NCI-H1930 (cell line): ENCODE data around the gene NR2F6.
A peak's percentile ranks its signal among the peaks of the same experiment; 100 is the strongest.

Experiments used
- DNase-seq, 2 experiments: peaks; one replicate each; lab custom pipeline; 2025; lab: John Stamatoyannopoulos, UW

The NR2F6 gene

DNA sequence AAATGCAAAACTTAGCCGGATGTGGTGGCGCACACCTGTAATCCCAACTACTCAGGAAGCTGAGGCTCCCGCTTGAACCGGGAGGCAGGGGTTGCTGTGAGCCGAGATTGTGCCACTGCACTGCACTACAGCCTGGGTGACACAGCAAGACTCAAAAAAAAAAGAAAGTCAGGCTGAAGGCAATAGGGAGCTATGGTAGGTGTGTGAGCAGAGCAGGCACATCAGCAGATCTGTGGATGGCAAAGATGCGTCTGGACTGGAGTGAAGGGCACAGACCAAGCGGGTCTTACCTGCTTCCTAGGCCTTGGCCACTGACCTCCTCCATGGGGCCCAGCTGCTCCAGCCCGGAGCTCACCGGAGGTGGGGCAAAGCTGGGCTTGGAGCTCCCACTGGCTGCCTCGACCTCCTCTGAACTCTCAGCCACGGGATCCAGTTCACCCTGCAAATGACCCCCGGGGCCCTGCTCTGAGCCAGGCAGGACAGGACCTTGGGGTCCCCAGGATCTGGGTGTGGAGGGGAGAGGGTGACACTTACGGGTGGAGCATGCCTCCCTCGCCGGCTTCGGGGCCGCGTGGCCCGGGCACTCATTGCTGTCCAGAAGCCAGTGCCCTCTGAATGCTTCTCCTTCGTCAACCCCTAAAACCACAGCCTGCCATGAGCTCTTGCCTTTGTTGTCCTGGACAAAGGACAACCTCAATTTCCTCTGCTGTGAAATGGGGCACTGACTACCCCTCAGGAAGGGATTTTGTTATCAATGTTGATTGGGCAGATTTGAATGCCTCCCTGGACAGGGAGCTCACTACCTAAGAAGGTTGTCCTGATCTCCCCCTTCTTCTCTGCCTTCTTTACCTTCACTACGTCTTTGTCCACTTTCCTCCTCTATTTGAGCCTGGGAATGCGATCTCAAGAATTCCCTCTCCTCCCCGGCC is 18.3 kb upstream of the NR2F6 start:
- no peak for DNase-seq

DNA sequence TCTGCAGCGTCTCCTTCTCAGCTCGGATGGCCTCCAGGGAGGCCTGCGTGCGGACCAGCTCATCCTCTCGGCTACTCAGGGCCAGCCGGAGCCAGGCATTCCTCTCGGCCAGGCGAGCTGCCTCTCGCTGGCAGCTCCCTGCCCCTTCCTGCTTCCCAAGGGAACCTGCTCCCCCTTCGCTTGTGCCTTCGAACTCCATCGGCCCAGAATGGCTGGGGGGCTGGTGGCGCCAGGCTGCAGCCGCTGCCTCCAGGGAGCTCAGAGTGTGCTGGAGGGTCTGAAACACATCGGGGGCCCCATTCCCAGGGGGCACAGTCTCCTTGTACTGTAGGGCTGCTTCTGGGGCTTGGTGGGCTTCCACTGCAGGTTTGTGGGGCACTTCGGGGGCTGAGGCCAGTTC is 16.8 kb upstream of the NR2F6 start:
- DNase-seq: no peak

DNA sequence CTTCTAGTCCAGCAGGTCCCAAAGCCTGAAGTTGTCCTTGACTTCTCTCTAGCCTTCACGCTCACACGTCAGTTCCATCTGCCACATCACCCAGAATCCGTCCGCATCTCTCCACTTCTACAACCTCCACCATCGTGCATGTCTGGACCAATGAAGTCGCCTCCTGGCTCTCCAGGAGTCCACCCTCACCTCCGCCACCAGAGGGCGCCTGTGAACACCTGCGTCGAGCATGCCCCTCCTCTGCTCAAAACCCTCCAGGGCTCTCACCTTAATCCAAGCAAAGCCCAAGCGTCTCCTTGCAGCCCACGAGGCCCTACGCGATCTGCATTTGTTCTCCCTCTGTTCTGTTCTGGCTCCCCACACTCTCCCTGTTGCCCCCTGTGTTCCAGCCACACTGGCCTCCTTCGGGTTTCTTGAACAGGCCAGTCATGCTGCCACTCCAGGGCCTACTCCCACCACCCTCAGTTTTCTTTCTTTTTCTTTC is 15.2 kb upstream of the NR2F6 start:
- DNase-seq: peak; percentile 36 to 66

DNA sequence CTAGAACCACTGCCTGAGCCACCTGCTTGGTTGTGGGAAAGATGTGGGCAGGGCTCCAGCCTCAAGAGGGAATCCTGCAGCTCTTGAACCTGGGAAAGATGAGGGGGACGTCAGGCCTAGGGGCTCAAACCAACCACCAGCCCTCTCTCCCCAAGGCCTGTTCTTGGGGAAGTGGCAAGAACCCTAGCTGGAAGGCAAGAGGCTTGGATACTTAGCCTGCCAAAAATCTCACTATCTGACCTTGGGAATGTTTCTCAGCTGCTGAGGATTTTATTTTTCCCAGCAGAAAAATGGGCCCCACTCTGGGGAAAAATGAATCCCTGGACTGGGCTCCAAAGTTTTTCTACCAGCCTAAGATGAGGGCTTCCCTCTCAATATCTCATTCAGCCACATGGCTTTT is 14.2 kb upstream of the NR2F6 start:
- DNase-seq: no peak

DNA sequence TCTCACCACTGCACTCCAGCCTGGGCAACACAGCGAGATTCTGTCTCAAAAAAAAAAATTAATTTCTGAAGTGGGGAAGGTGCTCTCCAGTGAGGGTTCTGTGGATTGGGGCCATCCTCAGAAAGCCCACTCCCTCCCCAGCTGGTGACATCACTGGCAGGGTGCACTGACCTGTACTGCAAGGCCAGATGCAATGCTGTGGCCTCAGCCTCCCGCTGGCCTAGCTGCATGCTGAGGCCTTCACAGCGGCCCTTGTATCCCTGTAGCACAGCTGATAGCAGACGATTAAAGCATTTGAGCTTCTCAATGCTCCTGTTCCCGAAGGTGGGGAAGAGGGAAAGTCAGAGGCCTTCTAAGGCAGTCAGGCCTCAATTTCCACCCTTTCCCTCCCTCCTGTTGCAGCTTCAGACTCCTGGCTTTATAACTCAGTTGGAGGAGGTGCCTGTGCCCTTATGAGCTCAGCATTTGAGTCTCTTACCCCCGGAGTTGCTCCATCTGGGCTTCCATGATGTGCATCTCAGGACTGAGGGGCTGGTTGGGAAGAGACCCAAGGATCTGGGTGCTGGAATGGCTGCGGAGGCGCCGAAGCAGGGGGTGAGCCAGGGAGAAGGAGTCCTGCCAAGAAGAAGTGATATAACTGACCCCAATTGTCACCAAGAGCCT is 13.5 kb upstream of the NR2F6 start:
- DNase-seq: no peak

DNA sequence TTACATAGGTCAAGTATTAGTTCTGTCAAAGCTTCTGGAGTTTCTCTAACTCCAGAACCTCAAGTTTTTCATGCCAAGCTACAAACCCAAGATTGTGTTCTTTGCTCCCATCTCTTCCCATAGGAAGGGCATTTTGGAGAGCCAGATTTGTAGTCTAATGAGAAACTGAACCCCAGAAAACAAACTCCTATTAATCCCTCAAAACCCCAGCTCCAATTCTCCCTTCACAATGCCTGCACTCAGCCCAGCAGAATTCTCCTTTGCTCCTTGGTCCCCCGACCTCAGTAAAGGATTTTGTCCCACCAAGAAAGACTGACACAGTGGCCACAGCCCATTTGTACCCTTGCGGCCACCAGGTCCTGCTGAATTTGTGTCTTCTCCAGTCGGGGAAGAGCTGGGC is 10.4 kb upstream of the NR2F6 start:
- DNase-seq: no peak

DNA sequence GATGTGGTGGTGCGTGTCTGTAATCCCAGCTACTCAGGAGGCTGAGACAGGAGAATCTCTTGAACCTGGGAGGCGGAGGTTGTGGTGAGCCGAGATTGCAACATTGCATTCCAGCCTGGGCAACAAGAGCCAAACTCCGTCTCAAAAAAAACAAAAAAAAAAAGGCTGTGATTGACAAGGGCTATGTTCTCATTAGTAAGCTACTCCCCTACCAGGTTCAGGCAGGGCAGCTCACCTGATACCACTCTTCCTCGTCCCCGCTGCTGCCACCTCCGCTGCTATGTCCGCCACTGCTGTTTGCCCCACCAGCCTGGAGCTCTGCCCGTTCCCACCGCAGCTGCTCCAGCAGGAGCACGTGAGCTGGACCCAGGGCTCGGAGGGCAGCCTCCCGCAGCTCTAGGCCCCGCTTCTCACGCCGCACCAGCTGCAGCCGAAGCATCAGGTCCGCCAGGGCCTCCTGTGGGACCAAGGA is 9.5 kb upstream of the NR2F6 start:
- no peak for DNase-seq

DNA sequence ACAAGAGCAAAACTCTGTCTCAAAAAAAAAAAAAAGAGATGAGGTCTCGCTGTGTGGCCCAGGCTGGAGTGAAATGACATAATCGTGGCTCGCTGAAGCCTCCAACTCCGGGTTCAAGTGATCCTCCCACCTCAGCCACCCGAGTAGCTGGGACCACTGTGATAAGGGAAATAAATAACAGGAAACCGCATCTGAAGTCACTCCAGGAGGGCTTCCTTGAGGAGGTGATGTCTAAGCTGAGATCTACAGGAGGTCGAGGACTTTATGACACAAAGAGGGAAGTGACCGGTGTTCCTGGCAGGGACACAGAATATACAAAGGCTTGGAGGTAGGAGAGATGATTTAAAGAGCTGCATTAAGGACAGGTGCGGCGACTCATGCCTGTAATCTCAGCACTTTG is 8.9 kb upstream of the NR2F6 start:
- no peak for DNase-seq

DNA sequence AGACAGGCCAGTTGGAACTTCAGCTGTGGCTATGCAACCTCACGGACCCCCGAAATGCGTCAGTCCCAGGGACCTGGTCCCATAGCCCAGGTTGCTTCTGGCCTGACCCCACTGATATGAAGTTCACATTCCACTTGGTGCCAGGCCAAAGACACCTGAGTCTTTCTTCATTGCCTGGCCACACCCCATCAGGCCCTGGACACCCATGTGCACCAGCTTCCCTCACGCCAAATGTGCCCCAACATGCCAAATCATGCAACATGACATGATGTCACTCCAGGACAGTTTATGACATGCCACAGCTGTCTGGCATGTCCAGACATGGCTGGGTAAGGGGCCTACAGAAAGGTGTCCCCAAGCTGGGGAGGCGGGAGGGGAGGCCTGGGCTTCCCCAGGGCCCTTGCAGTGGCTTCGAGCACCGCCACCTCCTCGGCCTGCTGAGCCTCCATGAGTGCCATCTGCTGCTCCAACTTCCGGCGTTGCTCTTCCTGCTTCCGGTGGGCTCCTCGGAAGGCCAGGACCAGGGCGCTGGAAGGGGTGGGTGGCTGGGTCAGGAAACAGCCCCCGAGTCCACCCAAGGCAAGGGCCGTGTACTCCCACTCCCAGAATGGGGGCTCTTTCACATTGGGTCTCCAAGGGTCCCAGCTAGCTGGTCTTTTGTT is 4.3 kb upstream of the NR2F6 start:
- no peak for DNase-seq

DNA sequence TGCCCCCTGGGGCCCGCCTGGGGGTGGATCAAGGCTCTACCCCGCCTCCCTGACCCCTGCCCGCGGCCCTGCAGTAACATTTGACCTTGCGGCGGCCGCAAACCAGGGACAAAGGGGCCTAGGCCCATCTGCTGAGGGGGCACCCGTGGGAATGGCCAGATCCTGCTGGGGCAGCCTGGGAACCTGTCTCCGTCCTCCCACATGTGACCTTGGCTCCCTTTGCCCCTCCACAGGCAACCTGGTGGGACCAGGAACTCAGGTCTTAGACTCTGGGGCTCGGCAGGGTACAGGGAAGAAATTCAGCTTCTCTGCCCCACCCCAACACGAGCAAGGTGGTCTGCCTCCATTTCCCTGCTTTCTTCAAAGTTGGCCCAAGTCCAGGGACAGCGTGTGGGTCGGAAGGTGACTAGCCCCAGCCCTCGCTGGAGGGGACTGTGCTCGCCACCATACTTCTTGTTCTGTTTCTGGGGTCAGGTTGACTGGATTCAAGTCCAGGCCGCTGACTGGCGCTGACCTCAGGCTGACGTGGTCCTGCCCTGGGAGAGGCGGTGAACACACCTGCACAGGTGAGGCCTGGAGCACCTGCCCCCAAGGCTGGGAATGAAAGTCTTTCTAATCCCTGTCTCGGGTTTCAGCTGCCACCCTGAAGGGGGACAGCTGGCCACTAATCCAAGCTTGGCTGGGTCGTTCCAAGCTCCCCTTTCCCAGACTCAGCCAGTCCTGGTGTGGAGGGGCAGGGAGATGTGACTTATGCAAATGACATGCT is 2.5 kb upstream of the NR2F6 start:
- no peak for DNase-seq

DNA sequence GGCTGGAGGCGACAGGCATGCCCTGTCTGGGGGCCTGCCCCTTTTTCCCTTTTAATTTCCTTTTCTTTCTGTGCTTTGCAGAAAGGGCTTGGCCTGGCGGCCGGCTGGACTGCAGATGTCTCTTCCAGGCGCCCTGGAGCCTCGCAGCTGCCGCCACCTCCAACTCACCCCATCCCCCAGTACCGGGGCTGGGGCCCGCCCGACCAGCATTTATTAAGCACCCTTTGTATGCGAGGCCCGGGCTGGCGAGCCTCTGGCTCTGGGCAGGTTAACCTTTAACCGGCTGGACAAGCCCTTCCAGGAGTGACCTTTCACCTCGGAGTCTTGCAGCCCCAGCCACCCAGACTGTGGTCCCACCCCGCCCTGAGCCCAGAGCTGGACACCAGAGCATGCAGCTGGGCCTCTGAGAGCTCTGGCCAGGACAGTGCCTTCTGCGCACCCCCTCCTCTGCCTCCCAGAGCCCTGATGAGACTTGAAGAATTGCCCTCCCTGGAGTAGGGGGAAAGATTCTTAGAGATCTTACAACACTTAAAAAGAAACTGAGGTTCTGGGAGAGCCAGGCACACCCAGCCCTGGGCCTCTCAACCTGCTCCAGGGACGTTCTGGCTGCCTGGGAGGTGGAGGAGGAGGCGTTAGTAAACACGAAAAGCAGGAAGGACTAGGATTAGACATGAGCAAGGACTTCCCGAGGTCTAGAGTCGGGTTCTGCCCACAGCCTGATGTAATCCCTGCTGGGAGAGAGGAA is 1.1 kb upstream of the NR2F6 start:
- DNase-seq: no peak

DNA sequence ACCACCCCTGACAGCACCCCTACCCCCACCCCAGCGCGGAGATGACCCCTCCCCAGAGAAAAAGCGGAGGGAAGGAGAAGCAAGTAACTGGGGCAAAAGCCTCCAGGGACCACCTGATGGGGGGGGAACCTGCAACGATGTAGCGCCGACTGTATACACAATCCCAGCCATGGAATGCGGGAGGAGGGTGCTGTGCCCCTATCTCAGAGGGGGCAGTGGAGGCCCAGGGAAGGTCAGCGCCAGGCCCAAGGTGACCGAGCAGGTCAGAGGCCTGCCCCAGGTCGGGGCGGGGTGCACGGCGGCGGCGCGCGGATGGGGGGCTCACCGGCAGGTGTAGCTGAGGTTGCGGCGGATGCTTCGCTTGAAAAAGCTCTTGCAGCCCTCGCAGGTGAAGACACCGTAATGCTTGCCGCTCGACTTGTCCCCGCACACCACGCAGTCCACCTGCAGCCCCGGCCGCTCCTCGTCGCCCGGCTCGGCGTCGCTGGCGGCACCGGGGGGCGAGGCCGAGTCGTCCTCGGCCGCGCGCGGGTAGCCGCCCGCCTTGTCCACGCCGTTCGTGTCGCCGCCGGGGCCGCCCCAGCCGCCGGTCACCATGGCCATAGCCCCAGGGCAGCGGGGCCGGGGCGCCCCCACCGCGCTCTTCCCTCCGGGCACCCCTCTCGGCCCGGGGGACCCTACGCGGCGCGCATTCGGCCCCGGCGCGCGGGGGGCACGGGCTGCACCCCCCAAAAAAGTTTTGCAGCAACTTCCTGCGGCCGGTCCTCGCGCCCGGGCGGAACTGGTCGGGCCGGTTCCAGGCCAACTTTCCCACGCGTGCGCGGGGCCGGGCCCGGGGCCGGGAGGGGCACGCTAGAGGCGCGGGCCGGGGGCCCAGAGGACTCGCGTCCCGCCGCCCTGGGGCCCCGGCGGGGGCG is 843 bp downstream of the NR2F6 start:
- no peak for DNase-seq

DNA sequence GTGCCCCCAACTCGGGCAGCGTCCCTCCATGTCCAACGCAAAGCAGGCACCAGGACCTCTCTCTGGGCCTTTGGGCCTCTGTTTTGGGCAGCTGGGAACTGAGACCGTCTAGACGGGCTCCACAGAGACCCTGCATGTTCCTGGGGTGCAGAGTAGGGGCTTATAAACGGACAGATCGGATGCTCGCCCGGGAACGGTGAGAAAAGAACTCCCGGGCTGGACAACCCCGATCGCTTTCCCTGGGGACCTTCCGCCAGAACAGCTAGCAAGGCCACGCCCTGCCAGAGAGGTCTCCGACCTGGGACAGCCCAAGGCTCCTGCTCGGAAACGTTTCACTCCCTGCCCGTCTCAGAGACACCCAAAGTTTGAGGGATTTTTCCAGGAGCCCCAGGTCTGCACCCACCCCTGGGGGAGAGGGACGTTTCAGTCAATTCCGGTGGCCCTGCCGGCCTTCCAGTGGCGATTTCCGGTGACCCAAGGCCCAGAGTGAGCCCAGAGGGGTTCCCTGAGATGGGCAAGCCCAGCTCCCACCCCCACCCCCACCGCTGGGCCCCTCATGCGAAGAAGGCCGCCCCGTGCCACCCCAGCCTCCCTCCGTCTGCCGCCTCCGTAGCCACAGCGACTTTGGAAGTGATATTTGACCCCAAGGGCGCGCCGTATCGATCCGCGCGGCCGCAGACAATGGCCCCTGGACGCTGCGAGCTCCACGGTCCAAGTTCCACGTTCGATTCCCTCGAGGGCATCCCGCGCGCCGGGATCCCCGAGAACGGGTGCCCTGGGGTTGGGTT is 1.7 kb downstream of the NR2F6 start:
- DNase-seq: no peak

DNA sequence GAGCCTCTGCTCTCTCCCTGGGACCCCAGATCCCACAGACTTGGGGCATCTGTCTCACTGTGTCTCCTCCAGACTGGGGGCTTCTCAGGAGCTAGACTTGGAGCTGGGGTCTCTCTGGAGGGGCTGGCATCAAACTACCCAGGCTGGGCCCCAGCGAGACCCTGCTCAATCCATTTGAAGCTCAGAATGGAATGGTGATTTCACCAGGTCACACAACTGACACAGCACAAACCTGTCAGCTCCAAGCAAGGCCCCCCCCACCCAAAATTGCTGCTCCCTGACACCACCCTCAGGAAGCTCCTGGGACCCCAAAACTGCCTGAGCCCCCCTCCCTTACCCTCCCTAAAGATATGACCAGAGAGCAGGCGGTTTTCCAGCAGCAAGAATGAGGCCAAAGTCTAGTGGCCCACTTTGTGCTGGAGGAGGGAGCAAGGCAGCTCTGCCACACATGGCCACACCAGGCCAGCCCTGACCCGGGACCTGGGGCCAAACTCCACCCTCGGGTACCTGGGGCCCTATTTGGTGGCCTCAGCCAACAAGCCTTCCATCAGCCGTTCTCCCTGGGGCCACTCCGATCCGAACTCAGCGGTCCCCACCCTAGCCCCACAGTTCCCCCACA is 2.4 kb downstream of the NR2F6 start:
- no peak for DNase-seq

DNA sequence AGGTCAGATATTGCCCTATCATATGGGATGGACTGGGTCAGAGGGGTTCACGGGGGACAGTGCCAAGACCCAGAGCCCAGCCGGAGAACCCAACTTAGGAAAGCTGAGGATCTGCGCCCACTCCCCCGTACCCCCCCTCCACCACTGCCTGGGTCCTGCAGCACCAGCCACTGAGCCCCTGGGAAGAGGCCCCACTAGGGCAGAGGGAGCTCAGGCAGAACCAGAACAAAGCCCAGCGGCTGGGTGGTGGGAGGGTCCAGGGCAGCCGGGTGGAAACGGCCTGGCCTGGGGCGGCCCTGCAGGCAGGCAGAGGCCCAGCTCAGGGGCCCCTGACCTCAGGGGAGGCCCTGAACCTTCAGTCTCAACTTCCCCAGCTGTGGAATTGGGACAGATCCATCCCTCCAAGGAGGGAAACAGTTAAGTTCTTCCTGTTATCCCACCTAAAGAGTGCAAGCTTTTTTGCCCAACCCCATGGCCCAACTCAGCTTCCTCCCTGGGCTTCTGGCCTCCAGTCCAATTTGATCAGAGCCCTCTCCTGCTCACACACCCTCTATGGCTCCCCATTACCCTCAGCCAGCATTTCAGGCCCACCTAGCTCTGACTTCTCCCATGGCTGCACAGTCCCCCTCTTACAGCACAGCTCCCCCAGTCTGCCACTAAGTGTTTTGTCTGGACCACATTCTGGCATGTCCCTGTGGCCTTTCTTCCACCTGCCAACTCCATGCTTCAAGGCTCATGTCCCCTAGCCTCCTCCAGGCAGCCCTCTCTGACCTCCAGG is 3.1 kb downstream of the NR2F6 start:
- no peak for DNase-seq

DNA sequence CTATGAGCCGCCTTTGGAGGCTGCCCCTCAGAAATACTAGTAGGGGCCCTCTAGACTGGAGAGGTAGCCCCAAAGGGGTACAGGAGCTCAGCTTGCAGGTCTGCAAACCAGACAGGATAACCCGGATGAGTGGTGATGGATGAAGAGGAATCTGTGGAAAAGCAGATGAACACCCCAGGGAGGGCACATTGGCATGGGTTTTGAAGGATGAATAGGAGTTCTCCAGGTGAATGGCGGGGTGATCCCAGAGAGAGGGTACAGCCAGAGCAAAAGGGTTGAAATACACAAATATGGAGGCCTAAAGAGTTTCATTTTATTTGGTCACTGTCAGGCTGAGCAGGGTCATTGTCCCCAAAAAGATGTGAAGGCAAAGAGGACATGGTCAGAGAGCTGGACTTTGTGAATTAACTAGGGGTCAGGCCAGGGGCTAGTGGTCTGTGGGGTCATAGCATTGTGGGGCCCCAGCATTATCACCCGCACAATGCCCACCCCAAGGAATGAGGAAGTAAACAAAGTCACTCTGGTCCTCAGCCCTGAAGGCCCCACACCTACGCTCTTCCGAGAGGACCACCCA is 4.8 kb downstream of the NR2F6 start:
- DNase-seq: no peak

DNA sequence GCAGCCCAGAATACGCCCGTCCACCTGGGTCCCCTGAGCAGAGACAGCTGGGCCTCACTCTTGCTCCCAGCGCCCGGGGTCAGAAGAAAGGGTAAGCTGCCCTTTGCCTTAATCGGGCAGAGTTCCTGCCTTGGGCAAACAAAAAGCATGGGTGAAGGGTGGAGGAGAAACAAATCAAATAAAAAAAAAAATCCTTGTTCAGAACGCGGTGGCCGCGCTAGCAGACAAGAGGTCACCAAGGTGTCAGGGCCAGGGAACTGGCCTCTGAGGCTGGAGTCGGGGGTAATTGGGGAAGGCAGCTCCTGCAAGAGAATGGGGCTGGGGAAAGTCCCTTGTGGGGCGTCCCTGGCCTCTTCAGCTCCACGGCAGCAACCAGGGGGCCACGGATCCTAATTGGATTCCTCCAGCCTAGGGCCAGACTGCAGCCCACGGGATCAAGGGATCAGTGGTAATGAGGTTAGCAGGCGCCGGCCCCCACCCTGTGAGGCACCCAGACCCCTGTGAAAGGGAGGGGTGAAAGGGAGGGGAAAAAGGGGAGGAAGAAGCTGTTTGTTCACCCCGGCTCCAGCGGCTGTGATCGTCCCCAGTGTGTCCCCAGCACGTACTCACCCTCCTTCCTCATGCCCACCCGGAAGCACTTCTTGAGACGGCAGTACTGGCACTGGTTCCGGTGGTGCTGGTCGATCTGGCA is 5.5 kb downstream of the NR2F6 start:
- no peak for DNase-seq
